Keratinocyte (primary cell): Measurements from ENCODE around the gene CITED1. TPM values are rescaled to one million over a fixed set of nuclear protein-coding genes. Genes with fewer than 3 reads are reported as not detected.
A peak's percentile ranks its signal among the peaks of the same experiment; 100 is the strongest.

ENCODE experiments used
- DNase-seq: peaks from one replicate; pipeline ENCODE4 v3.0.0-alpha.2; 2011; ENCODE audit warnings: low read depth, missing footprints, low spot score
- FAIRE-seq: peaks from 2 replicates; lab custom pipeline; 2011; peaks lifted over from hg19 to GRCh38; lab: Jason Lieb, UNC
- H2AFZ ChIP-seq: 2 replicates; pipeline ENCODE4 v1.6.0; 2012; ENCODE audit warnings: low read length, control low read depth, inconsistent platforms; ENCODE audit not compliant: control insufficient read depth
- H3K27ac ChIP-seq: 2 replicates; pipeline ENCODE4 v1.5.1; 2011; ENCODE audit warnings: low read length; ENCODE audit not compliant: control insufficient read depth, insufficient read depth
- H3K27me3 ChIP-seq: 3 replicates; pipeline ENCODE4 v1.6.0; 2011; ENCODE audit warnings: low read length; ENCODE audit not compliant: control insufficient read depth, insufficient read depth; ENCODE audit errors: extremely low read depth
- H3K36me3 ChIP-seq, 2 experiments: 2 replicates in 1 of 2; 3 replicates in 1 of 2; pipeline ENCODE4 v1.5.1; 2011; ENCODE audit warnings: low read length in 2 of 2, mild to moderate bottlenecking in 1 of 2; ENCODE audit not compliant: control insufficient read depth in 2 of 2, insufficient read depth in 2 of 2; ENCODE audit errors: extremely low read depth in 1 of 2
- H3K4me1 ChIP-seq: 3 replicates; pipeline ENCODE4 v1.5.1; 2011; ENCODE audit warnings: low read length; ENCODE audit not compliant: control insufficient read depth, insufficient read depth; ENCODE audit errors: extremely low read depth
- H3K4me2 ChIP-seq: 3 replicates; pipeline ENCODE4 v1.6.0; 2011; ENCODE audit warnings: low read depth, low read length; ENCODE audit not compliant: control insufficient read depth, insufficient read depth; ENCODE audit errors: extremely low read depth
- H3K4me3 ChIP-seq, 3 experiments: fragments of 200-600 bp in 1 of 3; sonication (generic) in 1 of 3; 2 replicates in 2 of 3; 3 replicates in 1 of 3; pipeline ENCODE4 v1.5.1; 2011 to 2016; ENCODE audit warnings: low read length in 3 of 3, mild to moderate bottlenecking in 3 of 3, control low read depth in 2 of 3, inconsistent platforms in 1 of 3, low read depth in 1 of 3, mixed read lengths in 1 of 3, mixed run types in 1 of 3, moderate library complexity in 1 of 3; ENCODE audit not compliant: control insufficient read depth in 2 of 3, insufficient read depth in 2 of 3; ENCODE audit errors: extremely low read depth in 1 of 3
- H3K79me2 ChIP-seq: 2 replicates; pipeline ENCODE4 v1.6.0; 2012; ENCODE audit warnings: low read length; ENCODE audit not compliant: control insufficient read depth, insufficient read depth
- H3K9ac ChIP-seq: 3 replicates; pipeline ENCODE4 v1.6.0; 2011; ENCODE audit warnings: low read length; ENCODE audit not compliant: control insufficient read depth, insufficient read depth; ENCODE audit errors: extremely low read depth
- H3K9me1 ChIP-seq: 3 replicates; pipeline ENCODE4 v1.6.0; 2011; ENCODE audit warnings: low read length; ENCODE audit not compliant: control insufficient read depth, insufficient read depth; ENCODE audit errors: extremely low read depth
- H3K9me3 ChIP-seq: 2 replicates; pipeline ENCODE4 v1.5.1; 2012; ENCODE audit warnings: low read depth, low read length; ENCODE audit not compliant: control insufficient read depth
- H4K20me1 ChIP-seq: 3 replicates; pipeline ENCODE4 v1.6.0; 2011; ENCODE audit warnings: low read length; ENCODE audit not compliant: control insufficient read depth, insufficient read depth; ENCODE audit errors: extremely low read depth
- CTCF ChIP-seq, 3 experiments: IDR thresholded peaks in 1 of 3; conservative IDR thresholded peaks in 1 of 3; optimal IDR thresholded peaks in 1 of 3; 2 replicates in 2 of 3; 3 replicates in 1 of 3; pipeline versions ENCODE3 to v1.5.1; 2011; ENCODE audit warnings: low read length in 3 of 3, mild to moderate bottlenecking in 3 of 3, moderate library complexity in 2 of 3, control low read depth in 1 of 3, inconsistent platforms in 1 of 3; ENCODE audit not compliant: insufficient read depth in 2 of 3; ENCODE audit errors: extremely low read depth in 1 of 3
- EZH2 ChIP-seq: IDR thresholded peaks from one replicate; pipeline ENCODE4 v1.6.1; 2012; ENCODE audit warnings: inconsistent platforms, mild to moderate bottlenecking, low read length, moderate library complexity
- dilution Hi-C: fragments of 300-500 bp; cut with MboI; formaldehyde crosslinking; loops from one replicate; pipeline ENCODE4 v1.7.0; 2020; ENCODE audit warnings: low sequenced_read_pairs; ENCODE audit not compliant: extremely low pct_ligation_motif_present
- polyA plus RNA-seq, 5 experiments: library from polyadenylated mRNA; depleted of rRNA in 3 of 5; stranded (reverse) in 3 of 5; stranded (forward) in 1 of 5; unstranded in 1 of 5; fragments of >200 nt; gene quantifications; 1 replicate in 1 of 5; 2 replicates in 3 of 5; 3 replicates in 1 of 5; pipeline versions ENCODE4 v1.2.1 to v1.2.3, GENCODE V29; 2011 to 2012; ENCODE audit warnings: missing spikeins in 2 of 5, low read depth in 1 of 5, low replicate concordance in 1 of 5

Gene CITED1
- polyA plus RNA-seq, 1 donor (not counting 4 experiments of a cell fraction or from before 2014, with no cell fraction given) = 0.30 TPM

- DNase-seq = no peak
- H3K9me1 ChIP-seq = no peaks in the 10 kb centered on the region
- no peak overlapping the region for H3K4me3 ChIP-seq
- no peaks in the 10 kb centered on the region for H3K36me3 ChIP-seq
- no peaks in the 10 kb centered on the region for H3K79me2 ChIP-seq
- H3K4me1 ChIP-seq = no peaks in the 10 kb centered on the region
- TF ChIP-seq CTCF (optimal IDR thresholded peaks at IDR 0.05 in 1 of 3, IDR thresholded peaks at IDR 0.05 in 1 of 3, conservative IDR thresholded peaks at IDR 0.05 in 1 of 3; ENCODE audit: extremely low read depth in 1 of 3, insufficient read depth in 2 of 3, low read length in 3 of 3) (no peak), EZH2 (no peak)
- no peak overlapping the region for H2AFZ ChIP-seq
- peak overlapping the region; percentile 30 for H3K4me2 ChIP-seq
- no peak for FAIRE-seq
- no peak overlapping the region for H3K27ac ChIP-seq
- dilution Hi-C loops = no loop called here
- H4K20me1 ChIP-seq = no peaks in the 10 kb centered on the region
- peaks cover 20% of the 10 kb centered on the region for H3K27me3 ChIP-seq
- no peak overlapping the region for H3K9ac ChIP-seq
- H3K9me3 ChIP-seq = no peaks in the 10 kb centered on the region
Measured at GRCh38 chrX:72255864-72256263, 49.9 kb downstream of the CITED1 start.

DNA sequence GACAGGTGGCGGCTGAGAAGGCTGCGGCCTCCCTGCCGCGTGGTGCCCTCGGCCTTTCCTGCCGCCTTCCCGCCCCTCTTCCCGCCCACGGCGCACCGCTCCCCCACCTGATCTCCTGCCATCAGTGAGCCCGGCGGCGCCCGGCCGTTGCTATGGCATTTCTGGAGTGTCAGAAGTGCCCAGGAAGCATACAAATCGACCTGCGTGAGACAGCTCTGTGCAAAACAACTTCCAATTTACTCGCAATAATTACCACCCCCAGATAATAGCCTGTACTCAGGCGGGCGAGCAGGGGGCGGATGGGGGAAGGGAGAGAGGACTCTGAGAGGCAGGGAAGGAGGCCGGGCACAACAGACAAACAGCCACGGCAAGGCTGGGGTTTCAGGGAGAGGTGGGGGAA lies 50.3 kb downstream of the CITED1 start:
- Histone ChIP-seq H3K9me1 (no peaks in the 10 kb centered on the region), H3K4me1 (no peaks in the 10 kb centered on the region), H3K36me3 (no peaks in the 10 kb centered on the region), H3K27ac (no peak overlapping the region), H4K20me1 (no peaks in the 10 kb centered on the region), H2AFZ (peak overlapping the region; percentile 33), H3K27me3 (peaks cover 20% of the 10 kb centered on the region), H3K4me3 (no peak overlapping the region), H3K9me3 (no peaks in the 10 kb centered on the region), H3K9ac (no peak overlapping the region), H3K79me2 (no peaks in the 10 kb centered on the region), H3K4me2 (peak overlapping the region; percentile 30)
- FAIRE-seq (no peak), DNase-seq (no peak)
- dilution Hi-C loops = no loop called here
- no peak for TF ChIP-seq EZH2
- no peak for TF ChIP-seq CTCF (optimal IDR thresholded peaks at IDR 0.05 in 1 of 3, IDR thresholded peaks at IDR 0.05 in 1 of 3, conservative IDR thresholded peaks at IDR 0.05 in 1 of 3; ENCODE audit: extremely low read depth in 1 of 3, insufficient read depth in 2 of 3, low read length in 3 of 3)
